A549 treated with ZK216348 at 1 μM for 4 hours (cell line): ENCODE results near the gene WDR18. TPM values are rescaled to one million over a fixed set of nuclear protein-coding genes. Genes with fewer than 3 reads are reported as not detected.

ENCODE experiments used
- total RNA-seq: library from RNA; stranded (reverse); fragments of 200-300 nt; extraction: Qiagen RNA extraction; gene quantifications from 5 replicates; pipeline ENCODE4 v1.2.3, GENCODE V29; 2022; ENCODE audit warnings: low read depth

WDR18 gene, protein sequence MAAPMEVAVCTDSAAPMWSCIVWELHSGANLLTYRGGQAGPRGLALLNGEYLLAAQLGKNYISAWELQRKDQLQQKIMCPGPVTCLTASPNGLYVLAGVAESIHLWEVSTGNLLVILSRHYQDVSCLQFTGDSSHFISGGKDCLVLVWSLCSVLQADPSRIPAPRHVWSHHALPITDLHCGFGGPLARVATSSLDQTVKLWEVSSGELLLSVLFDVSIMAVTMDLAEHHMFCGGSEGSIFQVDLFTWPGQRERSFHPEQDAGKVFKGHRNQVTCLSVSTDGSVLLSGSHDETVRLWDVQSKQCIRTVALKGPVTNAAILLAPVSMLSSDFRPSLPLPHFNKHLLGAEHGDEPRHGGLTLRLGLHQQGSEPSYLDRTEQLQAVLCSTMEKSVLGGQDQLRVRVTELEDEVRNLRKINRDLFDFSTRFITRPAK
- 37.9 to 71.8 TPM (median 69.0 TPM) in 5 replicates for total RNA-seq

DNA sequence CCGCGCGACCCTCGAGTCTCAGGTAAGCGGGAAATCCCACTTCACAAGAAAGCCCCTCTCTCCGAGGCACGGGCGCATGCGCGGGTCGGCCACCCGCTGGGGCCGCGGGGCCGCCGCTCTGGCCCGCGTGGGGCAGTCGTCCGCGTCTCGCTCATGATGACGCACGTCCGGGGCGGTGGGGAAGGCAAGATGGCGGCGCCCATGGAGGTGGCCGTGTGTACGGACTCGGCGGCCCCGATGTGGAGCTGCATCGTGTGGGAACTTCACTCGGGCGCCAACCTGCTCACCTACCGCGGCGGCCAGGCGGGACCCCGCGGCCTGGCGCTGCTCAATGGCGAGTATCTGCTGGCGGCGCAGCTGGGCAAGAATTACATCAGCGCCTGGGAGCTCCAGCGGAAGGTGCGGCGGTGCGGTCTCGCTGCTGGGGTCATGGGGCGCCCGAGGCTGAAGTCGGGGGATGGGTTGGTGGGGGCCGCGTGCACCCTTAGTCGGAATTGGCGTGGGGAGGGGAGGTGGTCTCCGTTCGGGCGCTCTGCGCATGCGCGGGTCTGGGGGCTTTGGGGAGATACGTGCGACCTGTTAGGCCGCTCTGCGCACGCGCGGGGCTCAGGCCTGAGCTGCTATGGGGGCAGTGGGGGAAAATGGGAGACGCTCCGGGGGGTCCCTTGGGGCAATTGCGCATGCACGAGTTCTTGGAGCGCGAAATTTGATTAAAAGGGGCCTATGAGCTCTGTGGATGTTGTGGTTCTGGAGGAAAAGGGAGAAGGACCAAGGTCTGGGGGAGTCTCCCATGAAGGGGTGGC, at the start of gene WDR18:
TSS of gene WDR18 (plus strand) at position 181 of the 803 bp plus-strand sequence. CDS start at position 190, 9 bp downstream.

DNA sequence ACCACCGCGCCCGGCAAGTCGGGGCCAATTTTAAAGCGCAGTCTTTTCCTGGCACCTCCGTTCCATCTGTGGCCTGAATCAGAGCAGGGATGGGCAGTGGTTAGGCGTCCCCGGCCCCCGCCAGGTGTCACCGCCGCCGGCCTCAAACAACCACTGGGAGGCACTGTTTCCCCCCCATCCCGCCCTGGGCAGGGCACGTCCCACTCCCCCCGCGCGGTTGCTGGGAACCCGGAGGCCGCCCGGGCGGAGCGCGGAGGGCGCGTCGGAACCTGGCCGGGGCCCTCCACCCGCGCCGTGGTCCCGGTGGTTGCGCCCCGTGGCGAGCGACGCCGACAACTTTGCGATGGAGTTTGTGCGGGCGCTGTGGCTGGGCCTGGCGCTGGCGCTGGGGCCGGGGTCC, 15.9 kb downstream of the WDR18 start, which contains the start of gene GRIN3B:
TSS of gene GRIN3B (plus strand) at position 325 of the 400 bp plus-strand sequence. CDS start at position 344, 19 bp downstream.

DNA sequence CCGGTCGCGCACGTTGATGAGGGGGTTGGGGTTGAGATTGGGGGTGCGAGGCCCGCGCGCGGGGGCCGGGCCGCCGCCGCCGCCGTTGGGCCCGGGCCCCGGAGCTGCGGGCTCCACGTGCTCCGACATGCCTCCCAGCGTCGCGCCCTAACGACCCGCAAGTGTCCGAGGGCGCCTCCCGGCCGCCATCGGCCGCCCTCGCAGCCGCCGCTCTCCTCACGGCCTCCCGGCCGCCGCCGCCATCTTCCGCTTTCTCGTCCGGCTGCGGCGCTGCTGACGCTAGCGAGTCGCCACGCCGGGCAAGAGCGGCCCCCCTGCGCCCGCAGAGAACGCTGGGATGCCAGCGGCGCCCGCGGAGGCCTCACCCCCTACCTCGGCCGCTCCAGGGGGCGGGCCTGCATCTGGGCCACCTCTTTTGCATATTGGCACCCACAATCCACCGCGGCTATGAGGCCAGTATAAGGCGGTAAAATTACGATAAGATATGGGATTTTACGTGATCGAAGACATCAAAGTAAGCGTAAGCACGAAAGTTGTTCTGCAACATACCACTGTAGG, 36.8 kb downstream of the WDR18 start, which contains the start of gene TMEM259:
TSS of gene TMEM259 (minus strand) at position 256 of the 558 bp plus-strand sequence. CDS start at position 129, 127 bp downstream.

DNA sequence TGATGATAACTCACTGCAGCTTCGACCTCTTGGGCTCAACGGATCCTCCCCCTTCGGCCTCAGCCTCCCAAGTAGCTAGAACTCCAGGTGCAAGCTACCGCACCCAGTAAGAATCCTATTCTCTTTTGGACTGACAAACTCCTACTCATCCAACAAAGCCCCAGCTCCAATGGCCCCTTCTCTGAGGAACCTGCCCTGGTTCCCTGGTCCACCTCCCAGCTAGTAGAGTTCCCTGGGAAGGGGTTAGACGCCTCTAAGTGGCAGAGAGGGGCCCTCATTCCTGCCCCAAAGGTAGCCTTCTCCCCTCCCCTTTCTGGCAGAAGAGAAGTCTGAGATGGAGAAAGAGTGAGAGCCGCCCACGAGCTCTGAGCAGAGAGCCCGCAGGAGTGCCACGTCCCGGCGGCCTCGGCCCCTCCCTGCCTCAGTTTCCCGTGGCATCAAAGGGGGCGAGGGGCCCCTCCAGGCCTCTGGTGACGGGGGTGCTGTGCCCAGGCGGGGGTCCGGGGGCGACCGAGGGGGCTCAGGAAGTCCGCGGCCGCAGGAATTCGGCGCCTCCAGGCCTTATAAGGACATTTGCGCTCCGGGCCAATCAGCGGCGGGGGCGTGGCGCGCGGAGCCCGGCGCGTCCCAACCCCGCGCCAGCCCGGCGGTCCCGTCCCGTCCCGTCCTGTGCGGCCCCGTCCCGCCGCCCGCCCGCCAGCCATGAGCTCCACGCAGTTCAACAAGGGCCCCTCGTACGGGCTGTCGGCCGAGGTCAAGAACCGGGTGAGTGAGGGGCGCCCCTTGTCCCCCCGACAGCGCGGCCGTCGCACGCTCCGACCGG, 42.0 kb downstream of the WDR18 start, which contains the start of gene CNN2:
TSS of gene CNN2 (plus strand) at position 649 of the 823 bp plus-strand sequence. CDS start at position 703, 54 bp downstream.

DNA sequence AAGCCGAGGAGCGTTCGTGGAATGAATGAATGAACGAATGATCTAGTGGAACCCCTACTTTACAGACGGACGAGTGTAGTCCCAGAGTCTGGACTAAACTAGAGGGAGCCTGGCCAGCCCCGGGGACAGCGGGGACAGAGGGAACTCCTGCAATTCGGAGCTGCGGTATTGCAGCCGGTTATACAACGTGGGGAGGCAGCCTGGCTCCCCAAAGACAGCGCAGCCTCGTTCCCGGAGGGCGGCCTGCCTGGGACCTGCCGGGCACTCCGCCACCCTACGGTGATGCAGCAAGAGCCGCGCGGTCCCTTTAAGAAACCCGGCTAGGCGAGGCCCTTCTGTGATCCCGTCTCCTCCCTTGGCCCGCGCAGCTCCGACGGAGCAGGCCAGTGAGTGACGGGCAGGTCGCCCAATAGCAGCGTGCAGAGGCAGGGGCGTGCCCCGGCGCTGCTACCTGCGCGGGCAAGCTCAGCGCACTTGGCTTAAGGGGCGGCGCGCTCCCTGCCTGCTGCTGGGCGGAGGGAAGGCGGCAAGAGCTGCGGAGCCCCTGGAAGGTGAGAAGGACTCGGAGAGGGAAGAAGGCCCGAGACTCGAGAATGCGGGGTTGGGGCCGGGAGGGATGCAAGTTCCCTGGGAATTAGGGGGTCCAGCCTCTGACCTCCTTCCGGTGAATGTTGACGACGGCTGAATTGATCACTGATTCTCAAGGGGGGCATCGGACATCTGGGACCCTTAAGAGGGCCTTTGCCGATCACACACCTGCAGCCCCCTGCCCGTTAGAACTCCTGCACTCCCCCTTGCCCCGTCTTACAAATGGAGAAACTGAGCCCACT, 55.7 kb downstream of the WDR18 start, which contains the start of gene ABCA7:
TSS of gene ABCA7 (plus strand) at position 462 of the 830 bp plus-strand sequence. CDS start 1,255 bp downstream, outside the sequence.

Other genes starting within 250 kb of the WDR18 start
- gene MISP, start 233.2 kb upstream of the WDR18 start, total RNA-seq = 57.6 to 105 TPM (median 93.9 TPM) in 5 replicates
- 198 to 222 TPM (median 215 TPM) in 5 replicates for gene PTBP1, start 186.9 kb upstream of the WDR18 start, total RNA-seq
- 1.2 to 7.0 TPM (median 5.6 TPM) in 5 replicates for gene PLPPR3, start 162.4 kb upstream of the WDR18 start, total RNA-seq
- gene AZU1, start 156.5 kb upstream of the WDR18 start, total RNA-seq = 0.26 to 0.27 TPM in 2 of 5 replicates, not detected in the others
- 0.24 to 0.64 TPM (median 0.34 TPM) in 3 of 5 replicates, not detected in the others for gene PRTN3, start 143.3 kb upstream of the WDR18 start, total RNA-seq
- gene ELANE, start 132.0 kb upstream of the WDR18 start, total RNA-seq = 0.15 to 0.16 TPM in 2 of 5 replicates, not detected in the others
- 5.8 to 25.7 TPM (median 20.6 TPM) in 5 replicates for gene CFD, start 124.7 kb upstream of the WDR18 start, total RNA-seq
- gene MED16, start 91.2 kb upstream of the WDR18 start, total RNA-seq = 11.8 to 23.9 TPM (median 23.1 TPM) in 5 replicates
- not detected in 5 replicates for gene RNU6-9, start 90.9 kb upstream of the WDR18 start, total RNA-seq
- gene R3HDM4, start 71.1 kb upstream of the WDR18 start, total RNA-seq = 23.4 to 55.9 TPM (median 41.8 TPM) in 5 replicates
- gene KISS1R, start 67.0 kb upstream of the WDR18 start, total RNA-seq = 0.21 to 0.62 TPM (median 0.42 TPM) in 4 of 5 replicates, not detected in the other
- gene ARID3A, start 58.3 kb upstream of the WDR18 start, total RNA-seq = 3.3 to 8.5 TPM (median 7.0 TPM) in 5 replicates
- gene GRIN3B, start 16.1 kb downstream of the WDR18 start, total RNA-seq = 0.88 to 4.3 TPM (median 3.3 TPM) in 5 replicates
- 55.7 to 134 TPM (median 120 TPM) in 5 replicates for gene TMEM259, start 36.8 kb downstream of the WDR18 start, total RNA-seq
- gene RNU6-2, start 37.2 kb downstream of the WDR18 start, total RNA-seq = not detected in 5 replicates
- 58.7 to 77.1 TPM (median 66.0 TPM) in 5 replicates for gene CNN2, start 42.3 kb downstream of the WDR18 start, total RNA-seq
- 6.2 to 17.5 TPM (median 12.9 TPM) in 5 replicates for gene ABCA7, start 55.8 kb downstream of the WDR18 start, total RNA-seq
- 1.5 to 4.0 TPM (median 3.6 TPM) in 5 replicates for gene ARHGAP45, start 82.8 kb downstream of the WDR18 start, total RNA-seq
- gene POLR2E, start 111.0 kb downstream of the WDR18 start, total RNA-seq = 163 to 257 TPM (median 236 TPM) in 5 replicates
- 367 to 510 TPM (median 493 TPM) in 5 replicates for gene GPX4, start 119.6 kb downstream of the WDR18 start, total RNA-seq
- 20.2 to 45.2 TPM (median 43.8 TPM) in 5 replicates for gene SBNO2, start 189.9 kb downstream of the WDR18 start, total RNA-seq
- 25.5 to 40.2 TPM (median 38.6 TPM) in 5 replicates for gene STK11, start 221.4 kb downstream of the WDR18 start, total RNA-seq